Ectodermal cell (in vitro differentiated cells): ENCODE measurements around the gene ORAI1.

ENCODE experiments used
- H3K27ac ChIP-seq: 2 replicates; pipeline ENCODE4 v1.7.0; 2013; ENCODE audit warnings: mild to moderate bottlenecking, low read depth, low read length; ENCODE audit not compliant: insufficient read depth, poor library complexity, severe bottlenecking
- H3K27me3 ChIP-seq: 2 replicates; pipeline ENCODE4 v1.7.0; 2013; ENCODE audit warnings: mild to moderate bottlenecking, low read length; ENCODE audit not compliant: insufficient read depth, control insufficient read depth, poor library complexity, severe bottlenecking
- H3K36me3 ChIP-seq: one replicate; pipeline ENCODE4 v1.7.0; 2013; ENCODE audit warnings: low read length; ENCODE audit not compliant: control insufficient read depth, insufficient read depth
- H3K4me1 ChIP-seq: one replicate; pipeline ENCODE4 v1.7.0; 2013; ENCODE audit warnings: low read length; ENCODE audit not compliant: control insufficient read depth, insufficient read depth
- H3K4me3 ChIP-seq: 2 replicates; pipeline ENCODE4 v1.7.0; 2013; ENCODE audit warnings: low read depth, low read length, control low read depth; ENCODE audit not compliant: insufficient read depth
- H3K9me3 ChIP-seq: 2 replicates; pipeline ENCODE4 v1.7.0; 2013; ENCODE audit warnings: mild to moderate bottlenecking, low read length, moderate library complexity; ENCODE audit not compliant: control insufficient read depth
- WGBS, 2 experiments: methylation state at CpG; one replicate each; pipeline ENCODE4 v1.1.7; 2013; ENCODE audit warnings: missing lambda C conversion rate in 2 of 2; 5-methylcytosine and 5-hydroxymethylcytosine counted together

ORAI1 gene

GRCh38 chr12:121608301-121608700 lies 18.0 kb upstream of the ORAI1 start:
- H3K9me3 ChIP-seq: no peaks in the 10 kb centered on the region
- no peak overlapping the region for H3K27ac ChIP-seq
- no peaks in the 10 kb centered on the region for H3K4me1 ChIP-seq
- no peaks in the 10 kb centered on the region for H3K27me3 ChIP-seq
- no peaks in the 10 kb centered on the region for H3K36me3 ChIP-seq
- no peak overlapping the region for H3K4me3 ChIP-seq
- WGBS, 2 experiments: 92 to 94% methylated on average over 6 of the region's 6 CpGs

GRCh38 chr12:121610239-121611149 lies 15.8 kb upstream of the ORAI1 start:
- Histone ChIP-seq H3K4me3 (no peak overlapping the region), H3K36me3 (no peaks in the 10 kb centered on the region), H3K27me3 (no peaks in the 10 kb centered on the region), H3K4me1 (no peaks in the 10 kb centered on the region), H3K27ac (peak overlapping the region; percentile 19), H3K9me3 (no peaks in the 10 kb centered on the region)
- WGBS, 2 experiments: 70 to 71% methylated on average over 11 of the region's 11 CpGs

GRCh38 chr12:121611306-121611705 lies 15.0 kb upstream of the ORAI1 start:
- Histone ChIP-seq H3K4me1 (no peaks in the 10 kb centered on the region), H3K27me3 (no peaks in the 10 kb centered on the region), H3K36me3 (no peaks in the 10 kb centered on the region), H3K4me3 (no peak overlapping the region), H3K27ac (no peak overlapping the region), H3K9me3 (no peaks in the 10 kb centered on the region)
- 94 to 98% methylated on average over 2 of the region's 2 CpGs for WGBS, 2 experiments

GRCh38 chr12:121613462-121613861 lies 12.9 kb upstream of the ORAI1 start:
- Histone ChIP-seq H3K27me3 (no peaks in the 10 kb centered on the region), H3K4me3 (no peak overlapping the region), H3K36me3 (no peaks in the 10 kb centered on the region), H3K27ac (no peak overlapping the region), H3K4me1 (no peaks in the 10 kb centered on the region), H3K9me3 (no peaks in the 10 kb centered on the region)
- WGBS, 2 experiments: 93 to 95% methylated on average over 6 to 7 of the region's 7 CpGs

GRCh38 chr12:121614872-121615467 lies 11.4 kb upstream of the ORAI1 start:
- no peaks in the 10 kb centered on the region for H3K36me3 ChIP-seq
- WGBS, 2 experiments: 87 to 89% methylated on average over 9 of the region's 9 CpGs
- no peak overlapping the region for H3K27ac ChIP-seq
- H3K27me3 ChIP-seq: no peaks in the 10 kb centered on the region
- no peak overlapping the region for H3K4me3 ChIP-seq
- H3K4me1 ChIP-seq: no peaks in the 10 kb centered on the region
- H3K9me3 ChIP-seq: no peaks in the 10 kb centered on the region

- Histone ChIP-seq H3K9me3 (no peaks in the 10 kb centered on the region), H3K4me3 (no peak overlapping the region), H3K27ac (no peak overlapping the region), H3K4me1 (no peaks in the 10 kb centered on the region), H3K36me3 (no peaks in the 10 kb centered on the region), H3K27me3 (no peaks in the 10 kb centered on the region)
- 97 to 98% methylated on average over 5 of the region's 5 CpGs for WGBS, 2 experiments
Measured at GRCh38 chr12:121618659-121619233, 7.6 kb upstream of the ORAI1 start.

GRCh38 chr12:121620333-121620891 lies 5.9 kb upstream of the ORAI1 start:
- 41 to 45% methylated on average over 7 to 8 of the region's 8 CpGs for WGBS, 2 experiments
- peak overlapping the region; percentile 55 for H3K27ac ChIP-seq
- H3K4me3 ChIP-seq: no peak overlapping the region
- H3K9me3 ChIP-seq: no peaks in the 10 kb centered on the region
- H3K36me3 ChIP-seq: no peaks in the 10 kb centered on the region
- H3K4me1 ChIP-seq: no peaks in the 10 kb centered on the region
- H3K27me3 ChIP-seq: no peaks in the 10 kb centered on the region

GRCh38 chr12:121626853-121627640 lies 717 bp downstream of the ORAI1 start:
- no peaks in the 10 kb centered on the region for H3K27me3 ChIP-seq
- H3K27ac ChIP-seq: peak overlapping the region; percentile 74
- peak overlapping the region; percentile 73 for H3K4me3 ChIP-seq
- WGBS, 2 experiments: 0 to 1% methylated on average over 53 of the region's 53 CpGs
- H3K9me3 ChIP-seq: no peaks in the 10 kb centered on the region
- no peaks in the 10 kb centered on the region for H3K36me3 ChIP-seq
- H3K4me1 ChIP-seq: peaks cover 24% of the 10 kb centered on the region

GRCh38 chr12:121628037-121628436 lies 1.7 kb downstream of the ORAI1 start:
- WGBS, 2 experiments: 58 to 65% methylated on average over 7 to 8 of the region's 8 CpGs
- H3K36me3 ChIP-seq: no peaks in the 10 kb centered on the region
- H3K9me3 ChIP-seq: no peaks in the 10 kb centered on the region
- peaks cover 28% of the 10 kb centered on the region for H3K4me1 ChIP-seq
- peak overlapping the region; percentile 73 for H3K4me3 ChIP-seq
- H3K27me3 ChIP-seq: no peaks in the 10 kb centered on the region
- H3K27ac ChIP-seq: no peak overlapping the region
